Measurements from ENCODE around the gene KRT72. TPM values are rescaled to one million over a fixed set of nuclear protein-coding genes. Genes with fewer than 3 reads are reported as not detected.

KRT72 gene
- total RNA-seq, 4 donors from 2014 or later = not detected

DNA sequence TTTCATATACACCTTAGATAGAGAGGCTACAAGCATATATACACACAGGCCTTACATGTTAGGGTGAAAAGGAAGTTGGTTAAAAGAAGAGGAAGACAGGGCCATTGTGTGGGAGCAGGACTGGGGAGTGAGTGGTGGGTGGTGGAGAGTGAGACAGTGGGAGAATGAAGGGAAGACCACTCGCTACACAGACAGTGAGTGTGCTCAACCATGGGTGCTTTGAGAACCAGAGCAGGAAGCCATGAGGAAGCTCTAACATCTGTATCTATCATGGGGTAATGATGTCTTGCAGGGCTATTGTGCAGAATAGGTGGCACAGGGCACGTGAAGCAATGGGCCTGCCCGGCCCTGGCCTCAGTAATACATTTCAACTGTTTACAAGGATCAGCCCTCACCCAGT lies 16.2 kb downstream of the KRT72 start:
- H3K27ac ChIP-seq (replicated peaks in 1 of 4) = no peak overlapping the region
- intact Hi-C loops (cut with DNase I) = loop anchor here (10.0 kb wide), 1 partner anchor 430 kb away; no protein-coding TSS in a partner anchor
- no peak for TF ChIP-seq POLR2AphosphoS5 (IDR thresholded peaks at IDR 0.05)
- H3K36me3 ChIP-seq = no peaks in the 10 kb centered on the region
- 86% methylated on average over 3 of the region's 3 CpGs for WGBS
- no peak for DNase-seq (ENCODE audit: extremely low spot score)
- H3K27me3 ChIP-seq = peaks cover 0 to 16% (median 0%) of the 10 kb centered on the region in 4 donors
- H3K9me3 ChIP-seq = no peaks in the 10 kb centered on the region
- no peaks in the 10 kb centered on the region for H3K4me1 ChIP-seq
- no peak overlapping the region for H3K4me3 ChIP-seq

DNA sequence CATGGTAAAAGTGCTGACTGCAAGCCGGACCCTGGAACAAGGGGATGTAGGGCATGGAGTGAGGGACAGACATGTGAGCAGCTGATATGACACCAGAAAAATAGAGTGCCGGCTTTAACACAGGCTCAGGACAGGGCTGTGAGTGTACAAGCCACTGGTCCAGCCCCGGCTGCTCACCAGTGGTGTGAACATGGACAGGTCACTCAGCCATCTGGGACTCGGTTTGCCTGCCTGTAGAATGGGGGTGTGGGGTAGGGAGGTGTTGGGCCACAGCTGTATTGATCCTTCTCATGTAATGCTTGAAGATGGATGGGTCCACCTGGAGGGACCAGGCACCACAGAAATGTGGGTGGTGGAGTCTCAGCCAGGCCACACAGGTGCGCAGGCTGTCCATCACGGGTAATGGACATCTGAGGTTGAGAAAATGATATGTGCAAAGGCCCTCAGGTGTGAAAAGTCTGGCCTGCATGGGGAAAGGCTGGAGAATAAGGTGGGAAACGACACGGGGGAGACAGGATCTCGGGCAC lies 17.0 kb downstream of the KRT72 start:
- no peak for DNase-seq (ENCODE audit: extremely low spot score)
- no peaks in the 10 kb centered on the region for H3K36me3 ChIP-seq
- WGBS = 86% methylated on average over 9 of the region's 9 CpGs
- H3K4me1 ChIP-seq = no peaks in the 10 kb centered on the region
- no peak overlapping the region for H3K4me3 ChIP-seq
- peaks cover 0 to 10% (median 0%) of the 10 kb centered on the region in 4 donors for H3K27me3 ChIP-seq
- TF ChIP-seq POLR2AphosphoS5 (IDR thresholded peaks at IDR 0.05) = no peak
- TF ChIP-seq CTCF (IDR thresholded peaks at IDR 0.05) = no peak
- no peak for TF ChIP-seq EP300 (IDR thresholded peaks at IDR 0.05)
- no peak for TF ChIP-seq POLR2A (IDR thresholded peaks at IDR 0.05; ENCODE audit: low read depth)
- H3K27ac ChIP-seq (replicated peaks in 1 of 4) = no peak overlapping the region
- no peaks in the 10 kb centered on the region for H3K9me3 ChIP-seq
- intact Hi-C loops (cut with DNase I) = loop anchor here (10.0 kb wide), 1 partner anchor 429 kb away; no protein-coding TSS in a partner anchor

GRCh38 chr12:52582971-52583456 lies 18.2 kb downstream of the KRT72 start:
- peaks cover 0 to 7% (median 0%) of the 10 kb centered on the region in 4 donors for H3K27me3 ChIP-seq
- TF ChIP-seq CTCF (IDR thresholded peaks at IDR 0.05) (peak; percentile 71 to 84 (median 71)), EP300 (IDR thresholded peaks at IDR 0.05) (no peak), POLR2AphosphoS5 (IDR thresholded peaks at IDR 0.05) (no peak)
- H3K9me3 ChIP-seq = no peaks in the 10 kb centered on the region
- H3K4me1 ChIP-seq = no peaks in the 10 kb centered on the region
- no peaks in the 10 kb centered on the region for H3K36me3 ChIP-seq
- no peak overlapping the region for H3K4me3 ChIP-seq
- 11% methylated on average over 7 of the region's 7 CpGs for WGBS
- DNase-seq (ENCODE audit: extremely low spot score) = no peak
- H3K27ac ChIP-seq (replicated peaks in 1 of 4) = no peak overlapping the region
- intact Hi-C loops (cut with DNase I) = loop anchor here (1.0 to 10.0 kb wide), 2 partner anchors 297 to 428 kb away; no protein-coding TSS in a partner anchor

DNA sequence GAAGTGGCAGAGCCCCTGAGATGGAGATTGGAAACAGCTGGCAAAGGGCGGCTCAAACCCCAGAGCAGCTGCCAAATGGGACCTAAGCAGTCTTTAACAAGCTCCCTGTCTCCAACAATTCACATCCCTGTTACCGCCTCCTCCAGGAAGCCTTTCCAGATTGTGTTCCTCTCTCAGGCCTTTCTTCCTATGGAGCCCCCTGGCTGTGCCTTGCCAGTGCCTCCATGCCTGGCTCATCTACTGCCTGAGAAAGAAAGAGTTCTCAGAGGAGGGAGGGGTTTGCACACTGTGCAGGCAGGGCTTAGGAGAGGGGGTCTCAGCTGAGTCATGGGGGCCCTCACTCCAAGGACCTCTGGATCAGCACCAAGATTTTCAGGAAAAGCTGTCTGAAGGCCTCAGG lies 18.8 kb downstream of the KRT72 start:
- H3K27me3 ChIP-seq = peaks cover 0 to 7% (median 0%) of the 10 kb centered on the region in 4 donors
- no peaks in the 10 kb centered on the region for H3K4me1 ChIP-seq
- no peak for DNase-seq (ENCODE audit: extremely low spot score)
- H3K27ac ChIP-seq (replicated peaks in 1 of 4) = no peak overlapping the region
- no peaks in the 10 kb centered on the region for H3K9me3 ChIP-seq
- intact Hi-C loops (cut with DNase I) = loop anchor here (10.0 kb wide), 1 partner anchor 428 kb away; no protein-coding TSS in a partner anchor
- WGBS = 76% methylated on average over 2 of the region's 2 CpGs
- no peak overlapping the region for H3K4me3 ChIP-seq
- TF ChIP-seq CTCF (IDR thresholded peaks at IDR 0.05) (no peak), POLR2AphosphoS5 (IDR thresholded peaks at IDR 0.05) (no peak), POLR2A (IDR thresholded peaks at IDR 0.05; ENCODE audit: low read depth) (no peak), EP300 (IDR thresholded peaks at IDR 0.05) (no peak)
- H3K36me3 ChIP-seq = no peaks in the 10 kb centered on the region

- peaks cover 0 to 7% (median 0%) of the 10 kb centered on the region in 4 donors for H3K27me3 ChIP-seq
- no peak for TF ChIP-seq POLR2A (IDR thresholded peaks at IDR 0.05; ENCODE audit: low read depth)
- TF ChIP-seq EP300 (IDR thresholded peaks at IDR 0.05) = no peak
- TF ChIP-seq CTCF (IDR thresholded peaks at IDR 0.05) = no peak
- no peak for TF ChIP-seq POLR2AphosphoS5 (IDR thresholded peaks at IDR 0.05)
- H3K36me3 ChIP-seq = no peaks in the 10 kb centered on the region
- DNase-seq (ENCODE audit: extremely low spot score) = no peak
- intact Hi-C loops (cut with DNase I) = loop anchor here (10.0 kb wide), 1 partner anchor 427 kb away; no protein-coding TSS in a partner anchor
- no peaks in the 10 kb centered on the region for H3K4me1 ChIP-seq
- H3K4me3 ChIP-seq = no peak overlapping the region
- no peak overlapping the region for H3K27ac ChIP-seq (replicated peaks in 1 of 4)
- 66% methylated on average over 6 of the region's 6 CpGs for WGBS
- no peaks in the 10 kb centered on the region for H3K9me3 ChIP-seq
Observed at GRCh38 chr12:52581481-52581880, 19.8 kb downstream of the KRT72 start.

All from esophagus muscularis mucosa (tissue), 4 donors.